ENCODE results near the gene SEMA3A. TPM values are rescaled to one million over a fixed set of nuclear protein-coding genes. Genes with fewer than 3 reads are reported as not detected.
A peak's percentile ranks its signal among the peaks of the same experiment; 100 is the strongest.
"Not testable (repeated sequence)": the region's sequence is repeated elsewhere in the genome, so short reads cannot be mapped to it uniquely, and the experiment has no call there.

Gene SEMA3A
- total and polyA plus RNA-seq, 2 of the 4 experiments (the other 2 are of a cell fraction), result 31.2 to 213 TPM

DNA sequence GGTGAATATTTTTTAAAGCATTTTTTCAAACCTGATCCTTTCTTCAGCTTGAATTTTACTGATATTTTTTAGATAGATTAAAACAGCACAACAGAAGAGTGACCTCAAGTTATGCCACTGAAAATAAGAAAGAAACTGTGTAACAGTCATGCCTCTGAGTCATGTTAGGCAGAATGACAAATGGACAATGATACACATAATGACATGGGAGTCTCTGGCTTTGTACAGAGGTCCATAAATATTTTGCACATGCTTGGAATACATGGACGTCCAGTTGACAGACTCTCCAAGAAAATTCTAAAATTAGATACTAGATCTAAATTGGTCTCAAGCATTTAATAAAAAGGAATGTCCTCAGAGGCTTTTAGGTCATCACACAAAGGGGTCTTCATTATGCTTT, 21.9 kb upstream of the SEMA3A start:
- in situ Hi-C loops (cut with MboI; ENCODE audit: low sequenced_read_pairs), result no loop called here
- Histone ChIP-seq H3K9me3 (ENCODE audit: control insufficient read depth, insufficient read depth, low read length) (peaks cover 3% of the 10 kb centered on the region; the same call in 1 of the 2 replicates), H3K14ac (replicated peaks; ENCODE audit: low read depth, low read length) (no peak overlapping the region), H2AFZ (replicated peaks; ENCODE audit: low read length, poor library complexity) (no peak overlapping the region), H2BK20ac (ENCODE audit: low read depth, low read length) (no peak overlapping the region; the same call in 1 of the 2 replicates), H3K36me3 (ENCODE audit: control insufficient read depth, insufficient read depth, low read length) (no peaks in the 10 kb centered on the region), H2BK5ac (ENCODE audit: low read depth, low read length, poor library complexity, severe bottlenecking) (no peak overlapping the region), H3K27me3 (ENCODE audit: control insufficient read depth, insufficient read depth, low read length) (no peaks in the 10 kb centered on the region), H4K5ac (ENCODE audit: low read depth, low read length) (no peak overlapping the region), H4K8ac (ENCODE audit: low read depth in 2 of 2, low read length in 2 of 2) (no peak overlapping the region), H3K4me1 (ENCODE audit: control insufficient read depth, insufficient read depth, low read length) (no peaks in the 10 kb centered on the region), H3K4ac (ENCODE audit: low read depth, low read length) (no peak overlapping the region), H2BK15ac (ENCODE audit: low read depth, low read length) (no peak overlapping the region), H3K9me1 (ENCODE audit: insufficient read depth, low read length) (no peaks in the 10 kb centered on the region), H2AK9ac (replicated peaks; ENCODE audit: low read depth, low read length, poor library complexity) (no peak overlapping the region), H3K23ac (ENCODE audit: low read depth, low read length) (no peak overlapping the region), H3K18ac (ENCODE audit: low read depth, low read length) (no peak overlapping the region), H2AK5ac (ENCODE audit: low read depth, low read length) (no peak overlapping the region), H3K9ac (ENCODE audit: low read depth, low read length) (no peak overlapping the region), H3K4me2 (ENCODE audit: low read depth, low read length) (no peak overlapping the region), H3K56ac (ENCODE audit: extremely low read depth, insufficient read depth, low read length) (no peak overlapping the region), H4K20me1 (ENCODE audit: insufficient read depth, low read length) (no peaks in the 10 kb centered on the region), H4K91ac (ENCODE audit: insufficient read depth, low read depth, low read length) (no peak overlapping the region), H3K79me1 (ENCODE audit: low read depth in 1 of 2, low read length in 2 of 2) (no peaks in the 10 kb centered on the region), H3K4me3 (ENCODE audit: insufficient read depth, low read depth, low read length) (no peak overlapping the region), H2BK120ac (ENCODE audit: low read depth, low read length) (no peak overlapping the region), H3K27ac (ENCODE audit: insufficient read depth, low read length) (no peak overlapping the region)
- no TSS peak for BruUV-seq (replicated peaks)
- DNase-seq, result peak; percentile 64
- ChIA-PET CTCF (no interaction called here), POLR2A (ENCODE audit: unreplicated experiment) (no interaction called here)
- dilution Hi-C loops (cut with HindIII; ENCODE audit: low sequenced_read_pairs, unreplicated experiment), result no loop called here
- TF ChIP-seq, protein P1, sequence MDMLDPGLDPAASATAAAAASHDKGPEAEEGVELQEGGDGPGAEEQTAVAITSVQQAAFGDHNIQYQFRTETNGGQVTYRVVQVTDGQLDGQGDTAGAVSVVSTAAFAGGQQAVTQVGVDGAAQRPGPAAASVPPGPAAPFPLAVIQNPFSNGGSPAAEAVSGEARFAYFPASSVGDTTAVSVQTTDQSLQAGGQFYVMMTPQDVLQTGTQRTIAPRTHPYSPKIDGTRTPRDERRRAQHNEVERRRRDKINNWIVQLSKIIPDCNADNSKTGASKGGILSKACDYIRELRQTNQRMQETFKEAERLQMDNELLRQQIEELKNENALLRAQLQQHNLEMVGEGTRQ (IDR thresholded peaks at IDR 0.05; ENCODE audit: low read depth, low read length), result no peak
- TF ChIP-seq MXI1 (IDR thresholded peaks at IDR 0.05; ENCODE audit: borderline replicate concordance, low read depth, low read length) (no peak), SMC3 (IDR thresholded peaks at IDR 0.05; ENCODE audit: low read depth, low read length) (no peak), RCOR1 (IDR thresholded peaks at IDR 0.05; ENCODE audit: insufficient replicate concordance, low read length) (no peak), RFX5 (IDR thresholded peaks at IDR 0.05; ENCODE audit: low read depth, low read length) (no peak), FOS (IDR thresholded peaks at IDR 0.05; ENCODE audit: low read depth, low read length) (no peak)
- no CpG with 5 or more reads among the region's 1 CpG for WGBS, 2 experiments (ENCODE audit: extremely low coverage in 2 of 2, insufficient read length in 1 of 2)
- ATAC-seq (ENCODE audit: low read depth), result no peak
- intact Hi-C loops (cut with micrococcal nuclease), result no loop called here

DNA sequence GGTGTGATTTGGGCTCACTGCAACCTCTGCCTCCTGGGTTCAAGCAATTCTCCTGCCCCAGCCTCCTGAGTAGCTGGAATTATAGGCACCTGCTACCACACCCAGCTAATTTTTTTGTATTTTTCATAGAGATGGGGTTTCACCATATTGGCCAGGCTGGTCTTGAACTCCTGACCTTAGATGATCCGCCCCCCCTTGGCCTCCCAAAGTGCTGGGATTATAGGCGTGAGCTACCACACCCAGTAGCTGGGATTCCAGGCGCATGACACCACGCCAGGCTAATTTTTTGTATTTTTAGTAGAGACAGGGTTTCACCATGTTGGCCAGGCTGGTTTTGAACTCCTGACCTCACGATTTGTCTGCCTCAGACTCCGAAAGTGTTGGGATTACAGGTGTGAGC, 20.2 kb upstream of the SEMA3A start:
- ATAC-seq (ENCODE audit: low read depth); in situ Hi-C loops (cut with MboI; ENCODE audit: low sequenced_read_pairs); H3K9me3 ChIP-seq (ENCODE audit: control insufficient read depth, insufficient read depth, low read length): not testable (repeated sequence)

More for the DNA sequence above, 20.2 kb upstream of the SEMA3A start:
- H4K91ac ChIP-seq (ENCODE audit: insufficient read depth, low read depth, low read length); H2BK5ac ChIP-seq (ENCODE audit: low read depth, low read length, poor library complexity, severe bottlenecking); H3K4ac ChIP-seq (ENCODE audit: low read depth, low read length); dilution Hi-C loops (cut with HindIII; ENCODE audit: low sequenced_read_pairs, unreplicated experiment); H3K27ac ChIP-seq (ENCODE audit: insufficient read depth, low read length); H3K14ac ChIP-seq (replicated peaks; ENCODE audit: low read depth, low read length); intact Hi-C loops (cut with micrococcal nuclease); H3K4me2 ChIP-seq (ENCODE audit: low read depth, low read length); H4K20me1 ChIP-seq (ENCODE audit: insufficient read depth, low read length); H3K36me3 ChIP-seq (ENCODE audit: control insufficient read depth, insufficient read depth, low read length); DNase-seq; H3K27me3 ChIP-seq (ENCODE audit: control insufficient read depth, insufficient read depth, low read length); H2AFZ ChIP-seq (replicated peaks; ENCODE audit: low read length, poor library complexity); H4K5ac ChIP-seq (ENCODE audit: low read depth, low read length); H3K9me1 ChIP-seq (ENCODE audit: insufficient read depth, low read length); H2AK5ac ChIP-seq (ENCODE audit: low read depth, low read length); H3K79me1 ChIP-seq (ENCODE audit: low read depth in 1 of 2, low read length in 2 of 2); H3K18ac ChIP-seq (ENCODE audit: low read depth, low read length); POLR2A ChIA-PET (ENCODE audit: unreplicated experiment); H3K4me3 ChIP-seq (ENCODE audit: insufficient read depth, low read depth, low read length); H3K9ac ChIP-seq (ENCODE audit: low read depth, low read length); H3K56ac ChIP-seq (ENCODE audit: extremely low read depth, insufficient read depth, low read length); H3K4me1 ChIP-seq (ENCODE audit: control insufficient read depth, insufficient read depth, low read length); H2BK120ac ChIP-seq (ENCODE audit: low read depth, low read length); H2AK9ac ChIP-seq (replicated peaks; ENCODE audit: low read depth, low read length, poor library complexity); H2BK20ac ChIP-seq (ENCODE audit: low read depth, low read length); H4K8ac ChIP-seq (ENCODE audit: low read depth in 2 of 2, low read length in 2 of 2); H2BK15ac ChIP-seq (ENCODE audit: low read depth, low read length); H3K23ac ChIP-seq (ENCODE audit: low read depth, low read length); BruUV-seq (replicated peaks): not testable (repeated sequence)
- no CpG with 5 or more reads among the region's 6 CpGs for WGBS, 2 experiments (ENCODE audit: extremely low coverage in 2 of 2, insufficient read length in 1 of 2)
- CTCF ChIA-PET, result interaction anchor here (0.5 kb wide), 1 partner anchor 17 kb away, joined by 3 read pairs; no protein-coding TSS in a partner anchor
